A549 treated with ZK216348 at 1 μM for 4 hours (cell line): Measurements from ENCODE around the gene SLC18A2. TPM values are rescaled to one million over a fixed set of nuclear protein-coding genes. Genes with fewer than 3 reads are reported as not detected.

Experiments used
- total RNA-seq: library from RNA; stranded (reverse); fragments of 200-300 nt; extraction: Qiagen RNA extraction; gene quantifications from 5 replicates; pipeline ENCODE4 v1.2.3, GENCODE V29; 2022; ENCODE audit warnings: low read depth

SLC18A2 gene
- not detected in 5 replicates for total RNA-seq

GRCh38 chr10:117240621-117241529 is at the start of gene SLC18A2:
Gene SLC18A2, plus strand, starts transcription at chr10:117241114. Its CDS starts 580 bp downstream, at chr10:117241694.

GRCh38 chr10:117197189-117197588 is 43.7 kb upstream of the SLC18A2 start, which contains the start of gene KCNK18:
Gene KCNK18, plus strand, starts transcription at chr10:117197489. Its CDS starts 0 bp downstream, at chr10:117197489.

Other genes starting within 250 kb of the SLC18A2 start
- 19.4 to 30.8 TPM (median 27.9 TPM) in 5 replicates for gene SHTN1, start 235.9 kb upstream of the SLC18A2 start, total RNA-seq
- 1.3 to 1.6 TPM (median 1.4 TPM) in 5 replicates for gene VAX1, start 102.8 kb upstream of the SLC18A2 start, total RNA-seq
- gene KCNK18, start 43.6 kb upstream of the SLC18A2 start, total RNA-seq = not detected in 5 replicates
- 18.8 to 30.3 TPM (median 28.3 TPM) in 5 replicates for gene PDZD8, start 134.3 kb downstream of the SLC18A2 start, total RNA-seq